Vagina (tissue), 2 donors: ENCODE data around the gene STX3.

Source experiments
- CTCF ChIP-seq, 3 experiments: fragments of 450-650 bp in 2 of 3; fragments of 200-600 bp in 1 of 3; sonication (generic) in 1 of 3; IDR thresholded peaks; one replicate each; pipeline ENCODE4 v1.5.1; 2017 to 2019; ENCODE audit warnings: antibody characterized with exemption in 3 of 3, mild to moderate bottlenecking in 2 of 3, moderate library complexity in 2 of 3
- POLR2A ChIP-seq, 2 donors: fragments of 450-650 bp; IDR thresholded peaks; one replicate each; pipeline ENCODE4 v1.6.1; 2017; ENCODE audit warnings: antibody characterized with exemption in 2 of 2, mild to moderate bottlenecking in 2 of 2, moderate library complexity in 2 of 2
- POLR2AphosphoS5 ChIP-seq, 2 donors: sonication (generic); formaldehyde crosslinking; IDR thresholded peaks; one replicate each; pipeline ENCODE4 v1.9.0; 2017; ENCODE audit warnings: antibody characterized with exemption in 2 of 2, mild to moderate bottlenecking in 2 of 2, low read depth in 1 of 2; ENCODE audit not compliant: insufficient read depth in 1 of 2

- TF ChIP-seq CTCF (IDR thresholded peaks at IDR 0.05) (no peak), POLR2A (IDR thresholded peaks at IDR 0.05) (no peak), POLR2AphosphoS5 (IDR thresholded peaks at IDR 0.05; ENCODE audit: insufficient read depth in 1 of 2, low read depth in 1 of 2) (no peak)
These were observed 58.8 kb downstream of the STX3 start for GRCh38 chr11:59814021-59814420.
